ENCODE measurements around the gene CCDC90B.
"Not testable (repeated sequence)": the region's sequence is repeated elsewhere in the genome, so short reads cannot be mapped to it uniquely, and the experiment has no call there.

The CCDC90B gene

GRCh38 chr11:83317757-83318690 is 31.9 kb upstream of the CCDC90B start:
- no peaks in the 10 kb centered on the region for H3K4me1 ChIP-seq (ENCODE audit: insufficient read depth, low read length, severe bottlenecking)
- H3K27ac ChIP-seq (ENCODE audit: low read depth, low read length, poor library complexity, severe bottlenecking) = no peak overlapping the region
- H3K9me3 ChIP-seq (ENCODE audit: low read length) = no peaks in the 10 kb centered on the region
- no peaks in the 10 kb centered on the region for H3K79me2 ChIP-seq (ENCODE audit: insufficient read depth, low read length)
- H3F3A ChIP-seq (ENCODE audit: insufficient read depth, low read length) = no peaks in the 10 kb centered on the region
- H3K4me2 ChIP-seq (ENCODE audit: low read length) = no peak overlapping the region
- TF ChIP-seq EZH2 (IDR thresholded peaks at IDR 0.05; ENCODE audit: borderline replicate concordance, low read length) (no peak), CTCF (IDR thresholded peaks at IDR 0.05; ENCODE audit: low read length) (no peak)
- no peak overlapping the region for H3K9ac ChIP-seq (ENCODE audit: low read length)
- 0 out of 2 replicates have a peak, but pooled peaks cover 4% of the 10 kb centered on the region for H3K27me3 ChIP-seq (ENCODE audit: insufficient read depth, low read length)
- H4K20me1 ChIP-seq (ENCODE audit: insufficient read depth, low read length) = no peaks in the 10 kb centered on the region
- no peaks in the 10 kb centered on the region for H3K36me3 ChIP-seq (ENCODE audit: insufficient read depth, low read length)
- H2AFZ ChIP-seq (ENCODE audit: low read length) = no peak overlapping the region
- H3K9me2 ChIP-seq (ENCODE audit: low read depth, low read length) = no peaks in the 10 kb centered on the region
- no peak overlapping the region for H3K4me3 ChIP-seq (ENCODE audit: low read depth, low read length, poor library complexity, severe bottlenecking)

GRCh38 chr11:83316897-83317268 is 30.7 kb upstream of the CCDC90B start:
- not testable (repeated sequence) for H3K4me3 ChIP-seq (ENCODE audit: low read depth, low read length, poor library complexity, severe bottlenecking); H2AFZ ChIP-seq (ENCODE audit: low read length); H3K36me3 ChIP-seq (ENCODE audit: insufficient read depth, low read length); H3K4me2 ChIP-seq (ENCODE audit: low read length); H3K4me1 ChIP-seq (ENCODE audit: insufficient read depth, low read length, severe bottlenecking); H3K9me2 ChIP-seq (ENCODE audit: low read depth, low read length); H4K20me1 ChIP-seq (ENCODE audit: insufficient read depth, low read length); H3K9me3 ChIP-seq (ENCODE audit: low read length); H3K9ac ChIP-seq (ENCODE audit: low read length); H3K27me3 ChIP-seq (ENCODE audit: insufficient read depth, low read length); H3K79me2 ChIP-seq (ENCODE audit: insufficient read depth, low read length); H3F3A ChIP-seq (ENCODE audit: insufficient read depth, low read length); H3K27ac ChIP-seq (ENCODE audit: low read depth, low read length, poor library complexity, severe bottlenecking)

GRCh38 chr11:83316143-83316896 is 30.2 kb upstream of the CCDC90B start:
- H3K4me2 ChIP-seq (ENCODE audit: low read length); H3K9me2 ChIP-seq (ENCODE audit: low read depth, low read length); H3K27ac ChIP-seq (ENCODE audit: low read depth, low read length, poor library complexity, severe bottlenecking); H3K9me3 ChIP-seq (ENCODE audit: low read length); H3K27me3 ChIP-seq (ENCODE audit: insufficient read depth, low read length); H3K36me3 ChIP-seq (ENCODE audit: insufficient read depth, low read length); H4K20me1 ChIP-seq (ENCODE audit: insufficient read depth, low read length); H2AFZ ChIP-seq (ENCODE audit: low read length); H3K4me1 ChIP-seq (ENCODE audit: insufficient read depth, low read length, severe bottlenecking); H3K79me2 ChIP-seq (ENCODE audit: insufficient read depth, low read length); H3K4me3 ChIP-seq (ENCODE audit: low read depth, low read length, poor library complexity, severe bottlenecking); H3K9ac ChIP-seq (ENCODE audit: low read length); H3F3A ChIP-seq (ENCODE audit: insufficient read depth, low read length): not testable (repeated sequence)

GRCh38 chr11:83312430-83312829 is 26.3 kb upstream of the CCDC90B start:
- H3F3A ChIP-seq (ENCODE audit: insufficient read depth, low read length) = no peaks in the 10 kb centered on the region
- H4K20me1 ChIP-seq (ENCODE audit: insufficient read depth, low read length) = no peaks in the 10 kb centered on the region
- H3K9me2 ChIP-seq (ENCODE audit: low read depth, low read length) = no peaks in the 10 kb centered on the region
- no peaks in the 10 kb centered on the region for H3K36me3 ChIP-seq (ENCODE audit: insufficient read depth, low read length)
- no peaks in the 10 kb centered on the region for H3K27me3 ChIP-seq (ENCODE audit: insufficient read depth, low read length)
- no peak overlapping the region for H3K27ac ChIP-seq (ENCODE audit: low read depth, low read length, poor library complexity, severe bottlenecking)
- no peaks in the 10 kb centered on the region for H3K4me1 ChIP-seq (ENCODE audit: insufficient read depth, low read length, severe bottlenecking)
- no peaks in the 10 kb centered on the region for H3K9me3 ChIP-seq (ENCODE audit: low read length)
- no peak for TF ChIP-seq EZH2 (IDR thresholded peaks at IDR 0.05; ENCODE audit: borderline replicate concordance, low read length)
- no peak for TF ChIP-seq CTCF (IDR thresholded peaks at IDR 0.05; ENCODE audit: low read length)
- H3K4me2 ChIP-seq (ENCODE audit: low read length) = no peak overlapping the region
- no peak overlapping the region for H2AFZ ChIP-seq (ENCODE audit: low read length)
- no peaks in the 10 kb centered on the region for H3K79me2 ChIP-seq (ENCODE audit: insufficient read depth, low read length)
- no peak overlapping the region for H3K4me3 ChIP-seq (ENCODE audit: low read depth, low read length, poor library complexity, severe bottlenecking)
- no peak overlapping the region for H3K9ac ChIP-seq (ENCODE audit: low read length)
